PC-9 (cell line): Measurements from ENCODE around the gene NPBWR2. TPM values are rescaled to one million over a fixed set of nuclear protein-coding genes. Genes with fewer than 3 reads are reported as not detected.

ENCODE experiments used
- BruUV-seq: library from RNA; stranded (reverse); fragments of 400-500 nt; replicated peaks from 2 replicates; lab custom pipeline; 2021; lab: Mats Ljungman, UMichigan
- CTCF ChIA-PET: fragments of 300-600 bp; sonication (Branson Sonifier 250); formaldehyde crosslinking; loops from one replicate; lab custom pipeline; 2022; ENCODE audit warnings: antibody characterized with exemption; lab: Charles Lee
- POLR2A ChIA-PET: fragments of 300-600 bp; sonication (Branson Sonifier 250); formaldehyde crosslinking; loops from one replicate; lab custom pipeline; 2022; ENCODE audit warnings: antibody characterized with exemption; ENCODE audit not compliant: unreplicated experiment; lab: Charles Lee
- DNase-seq, 2 experiments: peaks; one replicate each; pipeline versions ENCODE4 v3.0.0 to v3.0.0-alpha.2; 2015 to 2022; ENCODE audit warnings: mixed read lengths in 1 of 2
- H2AFZ ChIP-seq: fragments of 200-600 bp; sonication (generic); 2 replicates; pipeline ENCODE4 v1.8.1; 2017; ENCODE audit warnings: antibody characterized with exemption
- H3F3A ChIP-seq: fragments of 200-600 bp; sonication (generic); 2 replicates; pipeline ENCODE4 v1.8.1; 2017; ENCODE audit warnings: antibody characterized with exemption, mild to moderate bottlenecking, low read depth; ENCODE audit not compliant: insufficient read depth
- H3K27ac ChIP-seq: fragments of 200-600 bp; sonication (generic); 2 replicates; pipeline ENCODE4 v1.6.1; 2016; ENCODE audit warnings: mixed run types
- H3K27me3 ChIP-seq: fragments of 200-600 bp; sonication (generic); 2 replicates; pipeline ENCODE4 v1.6.1; 2016; ENCODE audit warnings: low read depth, mixed run types; ENCODE audit not compliant: insufficient read depth
- H3K36me3 ChIP-seq: fragments of 200-600 bp; sonication (generic); 2 replicates; pipeline ENCODE4 v1.6.1; 2016; ENCODE audit warnings: low read depth, mixed run types
- H3K4me1 ChIP-seq: fragments of 200-600 bp; sonication (generic); replicated peaks from 2 replicates; pipeline ENCODE4 v1.6.1; 2016; ENCODE audit warnings: mixed run types; ENCODE audit not compliant: insufficient read depth
- H3K4me2 ChIP-seq: fragments of 200-600 bp; sonication (generic); 2 replicates; pipeline ENCODE4 v1.6.1; 2017; ENCODE audit warnings: mixed run types
- H3K4me3 ChIP-seq: fragments of 200-600 bp; sonication (generic); 2 replicates; pipeline ENCODE4 v1.6.1; 2016; ENCODE audit warnings: mixed run types
- H3K79me2 ChIP-seq: fragments of 200-600 bp; sonication (generic); 2 replicates; pipeline ENCODE4 v1.6.1; 2017; ENCODE audit warnings: low read depth, mixed run types
- H3K9me2 ChIP-seq: fragments of 200-600 bp; sonication (generic); 2 replicates; pipeline ENCODE4 v1.8.1; 2017; ENCODE audit warnings: mild to moderate bottlenecking; ENCODE audit not compliant: insufficient read depth
- H3K9me3 ChIP-seq: fragments of 200-600 bp; sonication (generic); 2 replicates; pipeline ENCODE4 v1.8.1; 2016; ENCODE audit warnings: low read depth; ENCODE audit not compliant: insufficient read depth
- H4K20me1 ChIP-seq: fragments of 200-600 bp; sonication (generic); 2 replicates; pipeline ENCODE4 v1.8.1; 2017; ENCODE audit not compliant: insufficient read depth
- EZH2 ChIP-seq: fragments of 200-600 bp; sonication (generic); IDR thresholded peaks from 2 replicates; pipeline ENCODE4 v1.8.0; 2017; ENCODE audit warnings: antibody characterized with exemption, low read depth
- intact Hi-C: fragments of 100-400 bp; cut with micrococcal nuclease; formaldehyde crosslinking; loops from one replicate; pipeline ENCODE4 v1.10.0; 2022; ENCODE audit not compliant: unreplicated experiment
- total RNA-seq: library from RNA; stranded (reverse); gene quantifications from 2 replicates; pipeline ENCODE4 v1.2.3, GENCODE V29; 2021
- TF ChIP-seq, protein P1 (sequence below): fragments of 200-600 bp; sonication (generic); conservative IDR thresholded peaks from 2 replicates; pipeline ENCODE4 v1.6.1; 2017; ENCODE audit warnings: mixed run types, antibody characterized with exemption, mild to moderate bottlenecking, moderate library complexity

The NPBWR2 gene
- total RNA-seq, 1 experiment from 2014 or later = not detected

DNA sequence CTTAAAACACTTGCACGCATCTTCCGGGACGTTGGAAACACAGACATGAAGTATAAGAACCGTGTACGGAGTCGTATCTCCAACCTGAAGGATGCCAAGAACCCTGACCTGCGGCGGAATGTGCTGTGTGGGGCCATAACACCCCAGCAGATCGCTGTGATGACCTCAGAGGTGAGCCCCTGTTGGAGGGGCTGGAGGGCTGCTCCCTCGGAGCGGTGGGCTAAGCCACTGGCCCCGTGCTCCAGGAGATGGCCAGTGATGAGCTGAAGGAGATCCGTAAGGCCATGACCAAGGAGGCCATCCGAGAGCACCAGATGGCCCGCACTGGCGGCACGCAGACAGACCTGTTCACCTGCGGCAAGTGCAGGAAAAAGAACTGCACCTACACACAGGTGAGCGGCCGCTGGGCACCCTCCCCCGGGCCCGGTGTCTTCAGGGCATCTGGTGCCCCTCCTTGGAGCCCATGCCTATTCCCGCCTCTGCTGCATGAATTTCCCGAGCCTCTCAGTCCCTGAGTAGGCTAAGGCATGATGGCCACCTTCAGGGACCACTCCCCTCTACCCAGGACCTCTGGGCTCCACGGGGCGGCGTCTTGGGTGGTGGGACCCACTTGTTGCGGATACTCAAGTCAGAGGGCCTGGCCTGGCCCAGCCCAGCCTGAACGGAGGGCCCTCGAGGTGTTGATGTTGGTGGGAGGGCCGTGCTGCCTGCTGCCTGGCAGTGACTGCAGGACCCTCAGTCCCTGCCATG is 36.9 kb downstream of the NPBWR2 start:
- H3K4me1 ChIP-seq = peaks cover 22% of the 10 kb centered on the region
- intact Hi-C loops = no loop called here
- no peak overlapping the region for H3K4me2 ChIP-seq
- ChIA-PET CTCF (interaction anchor here (1.3 to 1.6 kb wide), 2 partner anchors 12 to 32 kb away, joined by 3 to 8 read pairs; no protein-coding TSS in a partner anchor), POLR2A (no interaction called here)
- no peak for DNase-seq
- H2AFZ ChIP-seq = no peak overlapping the region
- H3K27me3 ChIP-seq = no peaks in the 10 kb centered on the region
- H3F3A ChIP-seq = peaks cover 14% of the 10 kb centered on the region; the same call in 1 of the 2 replicates
- H3K27ac ChIP-seq = no peak overlapping the region
- H4K20me1 ChIP-seq = peaks cover 11% of the 10 kb centered on the region
- BruUV-seq = no TSS peak
- H3K9me2 ChIP-seq = no peaks in the 10 kb centered on the region
- no peak overlapping the region for H3K4me3 ChIP-seq
- H3K9me3 ChIP-seq = no peaks in the 10 kb centered on the region
- H3K36me3 ChIP-seq = no peaks in the 10 kb centered on the region
- TF ChIP-seq EZH2 = no peak
- TF ChIP-seq, protein P1, sequence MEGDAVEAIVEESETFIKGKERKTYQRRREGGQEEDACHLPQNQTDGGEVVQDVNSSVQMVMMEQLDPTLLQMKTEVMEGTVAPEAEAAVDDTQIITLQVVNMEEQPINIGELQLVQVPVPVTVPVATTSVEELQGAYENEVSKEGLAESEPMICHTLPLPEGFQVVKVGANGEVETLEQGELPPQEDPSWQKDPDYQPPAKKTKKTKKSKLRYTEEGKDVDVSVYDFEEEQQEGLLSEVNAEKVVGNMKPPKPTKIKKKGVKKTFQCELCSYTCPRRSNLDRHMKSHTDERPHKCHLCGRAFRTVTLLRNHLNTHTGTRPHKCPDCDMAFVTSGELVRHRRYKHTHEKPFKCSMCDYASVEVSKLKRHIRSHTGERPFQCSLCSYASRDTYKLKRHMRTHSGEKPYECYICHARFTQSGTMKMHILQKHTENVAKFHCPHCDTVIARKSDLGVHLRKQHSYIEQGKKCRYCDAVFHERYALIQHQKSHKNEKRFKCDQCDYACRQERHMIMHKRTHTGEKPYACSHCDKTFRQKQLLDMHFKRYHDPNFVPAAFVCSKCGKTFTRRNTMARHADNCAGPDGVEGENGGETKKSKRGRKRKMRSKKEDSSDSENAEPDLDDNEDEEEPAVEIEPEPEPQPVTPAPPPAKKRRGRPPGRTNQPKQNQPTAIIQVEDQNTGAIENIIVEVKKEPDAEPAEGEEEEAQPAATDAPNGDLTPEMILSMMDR = no peak
- H3K79me2 ChIP-seq = no peaks in the 10 kb centered on the region

DNA sequence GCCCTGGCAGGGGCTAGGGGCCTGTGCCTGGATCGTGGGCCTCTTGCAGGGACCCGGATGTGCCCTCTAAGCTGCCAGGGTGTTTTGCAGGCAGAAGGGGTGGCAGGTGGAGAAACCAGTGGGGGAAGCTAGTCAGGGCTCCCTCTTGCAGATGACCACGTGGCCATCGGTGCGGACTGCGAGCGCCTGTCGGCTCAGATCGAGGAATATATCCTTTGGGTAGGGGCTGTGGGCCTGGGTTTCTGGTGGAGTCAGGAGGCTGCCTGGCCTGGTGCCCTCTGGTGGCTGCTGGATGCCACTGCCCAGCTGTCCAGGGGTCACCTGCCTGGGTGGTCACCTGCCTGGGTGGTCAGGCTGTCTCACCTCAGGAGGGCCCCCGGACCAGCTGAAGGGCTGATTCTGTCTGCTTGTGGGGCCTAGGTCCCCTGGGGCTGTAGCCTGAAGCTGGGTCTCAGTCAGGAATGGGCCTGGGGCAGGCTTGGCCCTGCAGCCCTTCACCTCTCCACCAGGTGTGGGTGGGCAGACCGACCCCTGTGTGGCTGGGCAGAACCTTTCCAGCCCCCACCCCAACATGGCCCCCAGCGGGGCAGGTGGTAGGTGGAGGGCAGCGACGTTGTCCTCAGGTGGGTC is 37.6 kb downstream of the NPBWR2 start:
- ChIA-PET CTCF (interaction anchor here (0.7 to 1.6 kb wide), 3 partner anchors 13 to 31 kb away, joined by 3 to 8 read pairs (median 3); no protein-coding TSS in a partner anchor), POLR2A (no interaction called here)
- no peaks in the 10 kb centered on the region for H3K9me3 ChIP-seq
- peaks cover 29% of the 10 kb centered on the region for H3K4me1 ChIP-seq
- H3F3A ChIP-seq = peaks cover 14% of the 10 kb centered on the region; the same call in 1 of the 2 replicates
- peaks cover 11% of the 10 kb centered on the region for H4K20me1 ChIP-seq
- H3K27me3 ChIP-seq = no peaks in the 10 kb centered on the region
- intact Hi-C loops = loop anchor here (10.0 kb wide), 1 partner anchor 205 kb away; the partner anchor contains the start of genes ABHD16B and TPD52L2
- no TSS peak for BruUV-seq
- H3K36me3 ChIP-seq = no peaks in the 10 kb centered on the region
- no peak overlapping the region for H2AFZ ChIP-seq
- H3K27ac ChIP-seq = no peak overlapping the region
- no peaks in the 10 kb centered on the region for H3K9me2 ChIP-seq
- peak in 1 of 2 experiments; percentile 61 for DNase-seq
- no peak for TF ChIP-seq EZH2
- TF ChIP-seq, protein P1 = peak; percentile 92
- H3K79me2 ChIP-seq = peaks cover 2% of the 10 kb centered on the region; the same call in 1 of the 2 replicates
- H3K4me2 ChIP-seq = no peak overlapping the region
- no peak overlapping the region for H3K4me3 ChIP-seq

DNA sequence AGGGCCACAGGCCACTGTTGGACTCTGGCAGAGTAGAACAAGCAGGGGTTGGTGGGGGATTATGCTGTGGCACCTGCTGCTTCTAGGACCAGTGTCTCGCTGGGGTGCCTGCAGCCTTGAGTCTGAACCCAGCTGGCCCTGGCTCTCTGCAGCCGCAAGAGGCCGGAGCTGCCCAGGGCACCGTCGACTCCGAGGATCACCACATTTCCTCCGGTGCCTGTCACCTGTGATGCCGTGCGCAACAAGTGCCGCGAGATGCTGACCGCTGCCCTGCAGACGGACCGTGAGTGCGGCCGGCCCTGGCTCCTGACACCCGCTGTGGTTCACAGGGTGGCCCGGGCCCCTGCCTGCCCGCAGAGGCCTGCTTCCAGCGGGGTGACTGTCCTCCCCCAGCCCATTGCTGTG is 38.2 kb downstream of the NPBWR2 start:
- Histone ChIP-seq H3K36me3 (no peaks in the 10 kb centered on the region), H3K4me3 (no peak overlapping the region), H4K20me1 (peaks cover 11% of the 10 kb centered on the region), H3K79me2 (peaks cover 8% of the 10 kb centered on the region), H2AFZ (no peak overlapping the region), H3F3A (peaks cover 14% of the 10 kb centered on the region; the same call in 1 of the 2 replicates), H3K9me3 (no peaks in the 10 kb centered on the region), H3K4me1 (peaks cover 34% of the 10 kb centered on the region), H3K9me2 (no peaks in the 10 kb centered on the region), H3K4me2 (no peak overlapping the region), H3K27me3 (no peaks in the 10 kb centered on the region), H3K27ac (no peak overlapping the region)
- BruUV-seq = no TSS peak
- intact Hi-C loops = loop anchor here (10.0 kb wide), 1 partner anchor 204 kb away; the partner anchor contains the start of genes ABHD16B and TPD52L2
- TF ChIP-seq, protein P1 = no peak
- no peak for TF ChIP-seq EZH2
- POLR2A ChIA-PET = no interaction called here
- CTCF ChIA-PET = interaction anchor here (0.7 to 1.6 kb wide), 2 partner anchors 24 to 31 kb away, joined by 3 to 8 read pairs; no protein-coding TSS in a partner anchor
- no peak for DNase-seq
